B cell (primary cell): ENCODE data around the gene IL22RA2. TPM values are rescaled to one million over a fixed set of nuclear protein-coding genes. Genes with fewer than 3 reads are reported as not detected.
"Not testable (repeated sequence)": the region's sequence is repeated elsewhere in the genome, so short reads cannot be mapped to it uniquely, and the experiment has no call there.

Experiments
- ATAC-seq: fragments of 200-7000 bp; cut with Tn5 transposase; one replicate; pipeline ENCODE4 v1.10.0; 2021; ENCODE audit warnings: low read depth, mild to moderate bottlenecking, moderate number of reproducible peaks, moderate library complexity
- CTCF ChIA-PET: fragments of 350-600 bp; sonication (Branson Sonifier 250); formaldehyde crosslinking; loops from one replicate; lab custom pipeline; 2021; ENCODE audit warnings: antibody characterized with exemption, inconsistent platforms; lab: Charles Lee
- POLR2A ChIA-PET: fragments of 350-600 bp; sonication (Branson Sonifier 250); formaldehyde crosslinking; loops from one replicate; lab custom pipeline; 2021; ENCODE audit warnings: antibody characterized with exemption; lab: Charles Lee
- DNase-seq: peaks from one replicate; pipeline ENCODE4 v3.0.0; 2013
- H2AFZ ChIP-seq: 2 replicates; pipeline ENCODE4 v1.6.1; 2012; ENCODE audit warnings: mild to moderate bottlenecking, low read depth, low read length; ENCODE audit not compliant: insufficient read depth, poor library complexity, severe bottlenecking
- H3K27ac ChIP-seq, 2 donors: 1 replicate in 1 of 2; 2 replicates in 1 of 2; pipeline ENCODE4 v1.5.1; 2012 to 2013; ENCODE audit warnings: low read length in 2 of 2, mild to moderate bottlenecking in 2 of 2, moderate library complexity in 1 of 2
- H3K27me3 ChIP-seq, 4 experiments: fragments of 200-600 bp in 1 of 4; sonication (generic) in 1 of 4; replicated peaks in 1 of 4; 1 replicate in 2 of 4; 2 replicates in 2 of 4; pipeline versions ENCODE4 v1.6.1 to v1.7.0; 2013 to 2016; ENCODE audit warnings: low read length in 3 of 4, mild to moderate bottlenecking in 2 of 4, mixed read lengths in 1 of 4, moderate library complexity in 1 of 4; ENCODE audit not compliant: insufficient read depth in 4 of 4, control insufficient read depth in 3 of 4; ENCODE audit errors: control extremely low read depth in 1 of 4
- H3K36me3 ChIP-seq, 2 experiments: replicated peaks in 1 of 2; 1 replicate in 1 of 2; 2 replicates in 1 of 2; pipeline versions ENCODE4 v1.6.1 to v1.7.1; 2013; ENCODE audit warnings: low read length in 1 of 2; ENCODE audit not compliant: insufficient read depth in 2 of 2, control insufficient read depth in 1 of 2; ENCODE audit errors: control extremely low read depth in 1 of 2, extremely low read depth in 1 of 2
- H3K4me1 ChIP-seq, 2 donors: fragments of 200-600 bp in 1 of 2; sonication (generic) in 1 of 2; 1 replicate in 1 of 2; 2 replicates in 1 of 2; pipeline versions ENCODE4 v1.5.1 to v1.6.1; 2013 to 2017; ENCODE audit warnings: low read length in 2 of 2; ENCODE audit not compliant: control insufficient read depth in 2 of 2, insufficient read depth in 2 of 2
- H3K4me2 ChIP-seq: replicated peaks from 2 replicates; pipeline ENCODE3; 2012; ENCODE audit warnings: mild to moderate bottlenecking, low read depth, low read length; ENCODE audit not compliant: poor library complexity, severe bottlenecking
- H3K4me3 ChIP-seq, 5 experiments: fragments of 200-600 bp in 1 of 5; sonication (generic) in 1 of 5; 1 replicate in 3 of 5; 2 replicates in 2 of 5; pipeline versions ENCODE4 v1.5.1 to v1.7.0; 2011 to 2016; ENCODE audit warnings: low read length in 4 of 5, mild to moderate bottlenecking in 4 of 5, low read depth in 2 of 5, control low read depth in 1 of 5, moderate library complexity in 1 of 5; ENCODE audit not compliant: insufficient read depth in 1 of 5; ENCODE audit errors: control extremely low read depth in 1 of 5, extremely low read depth in 1 of 5
- H3K79me2 ChIP-seq: fragments of 200-600 bp; sonication (generic); one replicate; pipeline ENCODE4 v1.6.0; 2016; ENCODE audit warnings: low read length; ENCODE audit not compliant: control insufficient read depth, insufficient read depth
- H3K9ac ChIP-seq: fragments of 200-600 bp; sonication (generic); 2 replicates; pipeline ENCODE4 v1.6.1; 2017; ENCODE audit warnings: mild to moderate bottlenecking, low read length, moderate library complexity
- H3K9me3 ChIP-seq, 3 donors: one replicate each; pipeline versions ENCODE4 v1.6.1 to v1.7.1; 2013; ENCODE audit warnings: low read length in 2 of 3; ENCODE audit not compliant: control insufficient read depth in 2 of 3, insufficient read depth in 1 of 3; ENCODE audit errors: control extremely low read depth in 1 of 3
- H4K20me1 ChIP-seq: 2 replicates; pipeline ENCODE4 v1.6.0; 2012; ENCODE audit warnings: mild to moderate bottlenecking, low read length; ENCODE audit not compliant: insufficient read depth, control insufficient read depth, poor library complexity, severe bottlenecking
- H3K27ac Mint-ChIP-seq: one replicate; pipeline ENCODE4 v1.8.0; 2021; ENCODE audit warnings: mixed read lengths
- H3K27me3 Mint-ChIP-seq: one replicate; pipeline ENCODE4 v1.8.0; 2021; ENCODE audit warnings: mixed read lengths
- H3K4me1 Mint-ChIP-seq: one replicate; pipeline ENCODE4 v1.8.0; 2021; ENCODE audit warnings: mixed read lengths
- H3K4me3 Mint-ChIP-seq: one replicate; pipeline ENCODE4 v1.8.0; 2021; ENCODE audit warnings: mixed read lengths
- H3K9me3 Mint-ChIP-seq: one replicate; pipeline ENCODE4 v1.8.0; 2022; ENCODE audit warnings: mixed read lengths; ENCODE audit not compliant: insufficient read depth
- EZH2 ChIP-seq: IDR thresholded peaks from 2 replicates; pipeline ENCODE4 v1.6.1; 2012; ENCODE audit warnings: borderline replicate concordance, low read depth, mild to moderate bottlenecking, moderate library complexity, low read length; ENCODE audit not compliant: insufficient read depth, poor library complexity, severe bottlenecking
- WGBS: methylation state at CpG from one replicate; pipeline ENCODE4 v1.1.5; 2013; ENCODE audit warnings: missing lambda C conversion rate; ENCODE audit not compliant: insufficient coverage; 5-methylcytosine and 5-hydroxymethylcytosine counted together
- intact Hi-C: fragments of 100-400 bp; cut with micrococcal nuclease; formaldehyde crosslinking; loops from one replicate; pipeline ENCODE4 v1.10.0; 2022
- polyA plus RNA-seq: library from polyadenylated mRNA; depleted of rRNA; stranded (reverse); fragments of >200 nt; gene quantifications from 2 replicates; pipeline ENCODE4 v1.2.3, GENCODE V29; 2012
- total RNA-seq, 2 donors: library from RNA; stranded (reverse); fragments of 120-200 nt in 1 of 2; gene quantifications; 1 replicate in 1 of 2; 2 replicates in 1 of 2; pipeline versions ENCODE4 v1.2.3 to v1.2.4, GENCODE V29; 2013 to 2022
- TF ChIP-seq, protein P1 (sequence below): fragments of 200-600 bp; IDR thresholded peaks from one replicate; pipeline ENCODE4 v1.8.0; 2022; ENCODE audit warnings: antibody characterized with exemption, mild to moderate bottlenecking

IL22RA2 gene
- total and polyA plus RNA-seq, 2 donors (not counting 1 experiment from before 2014, with no cell fraction given) = not detected

DNA sequence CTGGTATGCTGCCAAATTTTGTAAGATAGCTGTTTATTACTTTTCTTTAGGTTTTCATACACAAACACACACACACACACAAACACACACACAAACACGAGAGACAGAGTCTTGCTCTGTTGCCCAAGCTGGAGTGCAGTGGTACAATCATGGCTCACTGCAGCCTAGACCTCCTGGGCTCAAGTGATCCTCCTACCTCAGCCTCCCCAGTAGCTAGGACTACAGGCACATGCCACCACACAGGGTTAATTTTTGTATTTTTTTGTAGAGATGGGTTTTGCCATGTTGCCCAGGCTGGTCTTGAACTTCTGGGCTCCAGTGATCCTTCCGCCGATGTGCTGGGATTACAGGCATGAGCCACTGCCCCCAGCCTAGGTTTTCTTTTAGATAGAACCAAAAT is 42.2 kb upstream of the IL22RA2 start:
- peaks cover 80% of the 10 kb centered on the region for H3K4me1 Mint-ChIP-seq
- Histone ChIP-seq H3K4me2 (peak overlapping the region; percentile 17), H3K36me3 (peaks cover 0 to 17% of the 10 kb centered on the region in 2 experiments), H3K4me1 (peaks cover 65 to 71% of the 10 kb centered on the region in 2 donors), H3K79me2 (peaks cover 100% of the 10 kb centered on the region), H4K20me1 (peaks cover 51% of the 10 kb centered on the region)
- H3K9ac ChIP-seq, DNase-seq, H2AFZ ChIP-seq, H3K4me3 Mint-ChIP-seq, H3K4me3 ChIP-seq, POLR2A ChIA-PET, ATAC-seq, H3K9me3 Mint-ChIP-seq, H3K27me3 Mint-ChIP-seq, H3K27me3 ChIP-seq, H3K9me3 ChIP-seq, H3K27ac ChIP-seq: not testable (repeated sequence)
- 70% methylated on average over 1 of the region's 3 CpGs for WGBS
- intact Hi-C loops = loop anchor here (5.0 to 10.0 kb wide), 4 partner anchors 48 to 649 kb away; partner anchors contain the start of genes PEX7 and TNFAIP3
- CTCF ChIA-PET = interaction anchor here (0.9 to 1.2 kb wide), 4 partner anchors 40 to 118 kb away, joined by 3 read pairs; no protein-coding TSS in a partner anchor
- peak overlapping the region; percentile 32 for H3K27ac Mint-ChIP-seq

DNA sequence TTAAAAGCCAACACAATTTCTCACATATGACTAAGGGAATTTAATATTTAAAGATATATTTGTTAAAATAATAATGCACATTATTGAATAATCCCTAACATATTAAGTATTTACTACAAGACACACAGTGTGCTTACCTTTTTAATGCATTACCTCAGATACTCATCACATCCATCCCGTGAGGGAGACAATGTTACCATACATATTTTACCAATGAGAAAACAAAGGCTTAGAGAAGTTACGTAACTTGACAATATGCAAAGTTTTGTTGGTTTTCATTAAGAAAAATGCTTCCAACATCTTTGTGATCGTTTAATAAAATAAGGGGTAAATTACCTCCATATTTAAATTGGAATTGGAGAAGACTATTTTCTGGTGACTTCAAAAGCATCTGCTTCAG is 41.5 kb upstream of the IL22RA2 start:
- Histone ChIP-seq H3K36me3 (peaks cover 0 to 19% of the 10 kb centered on the region in 2 experiments), H2AFZ (no peak overlapping the region), H3K9ac (no peak overlapping the region), H3K27ac (no peak overlapping the region), H3K4me2 (peak overlapping the region; percentile 17), H3K27me3 (no peaks in the 10 kb centered on the region), H3K4me1 (peaks cover 58 to 65% of the 10 kb centered on the region in 2 donors), H3K9me3 (peaks cover 0 to 3% (median under 1%) of the 10 kb centered on the region in 3 donors), H3K4me3 (no peak overlapping the region), H4K20me1 (peaks cover 51% of the 10 kb centered on the region), H3K79me2 (peaks cover 100% of the 10 kb centered on the region)
- DNase-seq (no peak), ATAC-seq (no peak)
- no peaks in the 10 kb centered on the region for H3K9me3 Mint-ChIP-seq
- no peaks in the 10 kb centered on the region for H3K27me3 Mint-ChIP-seq
- CTCF ChIA-PET = interaction anchor here (1.2 kb wide), 1 partner anchor 57 kb away, joined by 3 read pairs; no protein-coding TSS in a partner anchor
- WGBS = no CpG with 5 or more reads among the region's 3 CpGs
- intact Hi-C loops = loop anchor here (5.0 to 10.0 kb wide), 4 partner anchors 48 to 650 kb away; partner anchors contain the start of genes PEX7 and TNFAIP3
- POLR2A ChIA-PET = no interaction called here
- TF ChIP-seq EZH2 = no peak
- TF ChIP-seq, protein P1, sequence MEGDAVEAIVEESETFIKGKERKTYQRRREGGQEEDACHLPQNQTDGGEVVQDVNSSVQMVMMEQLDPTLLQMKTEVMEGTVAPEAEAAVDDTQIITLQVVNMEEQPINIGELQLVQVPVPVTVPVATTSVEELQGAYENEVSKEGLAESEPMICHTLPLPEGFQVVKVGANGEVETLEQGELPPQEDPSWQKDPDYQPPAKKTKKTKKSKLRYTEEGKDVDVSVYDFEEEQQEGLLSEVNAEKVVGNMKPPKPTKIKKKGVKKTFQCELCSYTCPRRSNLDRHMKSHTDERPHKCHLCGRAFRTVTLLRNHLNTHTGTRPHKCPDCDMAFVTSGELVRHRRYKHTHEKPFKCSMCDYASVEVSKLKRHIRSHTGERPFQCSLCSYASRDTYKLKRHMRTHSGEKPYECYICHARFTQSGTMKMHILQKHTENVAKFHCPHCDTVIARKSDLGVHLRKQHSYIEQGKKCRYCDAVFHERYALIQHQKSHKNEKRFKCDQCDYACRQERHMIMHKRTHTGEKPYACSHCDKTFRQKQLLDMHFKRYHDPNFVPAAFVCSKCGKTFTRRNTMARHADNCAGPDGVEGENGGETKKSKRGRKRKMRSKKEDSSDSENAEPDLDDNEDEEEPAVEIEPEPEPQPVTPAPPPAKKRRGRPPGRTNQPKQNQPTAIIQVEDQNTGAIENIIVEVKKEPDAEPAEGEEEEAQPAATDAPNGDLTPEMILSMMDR = no peak
- no peak overlapping the region for H3K4me3 Mint-ChIP-seq
- no peak overlapping the region for H3K27ac Mint-ChIP-seq
- H3K4me1 Mint-ChIP-seq = peaks cover 80% of the 10 kb centered on the region
